HepG2 (cell line): ENCODE measurements around the gene FXN. TPM values are rescaled to one million over a fixed set of nuclear protein-coding genes. Genes with fewer than 3 reads are reported as not detected.
A peak's percentile ranks its signal among the peaks of the same experiment; 100 is the strongest.

ENCODE experiments used
- FOXO1 ChIP-seq: sonication (generic); formaldehyde crosslinking; IDR thresholded peaks from 2 replicates; pipeline ENCODE4 v1.4.0; 2020; ENCODE audit warnings: missing genetic modification reagents
- GRHL1 ChIP-seq: sonication (generic); formaldehyde crosslinking; conservative IDR thresholded peaks from 2 replicates; pipeline ENCODE4 v1.8.0; 2022; ENCODE audit warnings: missing genetic modification reagents
- HMGXB3 ChIP-seq: sonication (generic); formaldehyde crosslinking; IDR thresholded peaks from 2 replicates; pipeline ENCODE4 v1.4.0; 2020; ENCODE audit warnings: missing genetic modification reagents, borderline replicate concordance
- JARID2 ChIP-seq: sonication (generic); formaldehyde crosslinking; IDR thresholded peaks from 2 replicates; pipeline ENCODE4 v1.8.1; 2023; ENCODE audit warnings: missing genetic modification reagents, inconsistent platforms; ENCODE audit not compliant: insufficient replicate concordance
- KLF15 ChIP-seq: sonication (generic); formaldehyde crosslinking; IDR thresholded peaks from 2 replicates; pipeline ENCODE4 v1.8.1; 2023; ENCODE audit warnings: borderline replicate concordance, mild to moderate bottlenecking, inconsistent platforms, missing genetic modification reagents, mixed read lengths
- MATR3 ChIP-seq: sonication (generic); formaldehyde crosslinking; IDR thresholded peaks from 2 replicates; pipeline ENCODE4 v1.4.0; 2020; ENCODE audit warnings: missing genetic modification reagents
- MLLT10 ChIP-seq: sonication (generic); formaldehyde crosslinking; IDR thresholded peaks from 2 replicates; pipeline ENCODE4 v1.4.0; 2020; ENCODE audit warnings: missing genetic modification reagents
- SAP130 ChIP-seq: IDR thresholded peaks from 2 replicates; pipeline ENCODE4 v1.6.1; 2016; ENCODE audit warnings: low read depth
- ZFP36L1 ChIP-seq: sonication (generic); formaldehyde crosslinking; IDR thresholded peaks from 2 replicates; pipeline ENCODE4 v1.8.0; 2022; ENCODE audit warnings: mild to moderate bottlenecking, missing genetic modification reagents, moderate library complexity
- ZNF33A ChIP-seq: sonication (generic); formaldehyde crosslinking; IDR thresholded peaks from 2 replicates; pipeline ENCODE4 v1.5.1; 2020; ENCODE audit warnings: missing genetic modification reagents, mild to moderate bottlenecking, moderate library complexity, borderline replicate concordance
- ZNF432 ChIP-seq: sonication (generic); formaldehyde crosslinking; IDR thresholded peaks from 2 replicates; pipeline ENCODE4 v1.5.0; 2020; ENCODE audit warnings: missing genetic modification reagents, mild to moderate bottlenecking, borderline replicate concordance
- ZNF543 ChIP-seq: sonication (generic); formaldehyde crosslinking; IDR thresholded peaks from 2 replicates; pipeline ENCODE4 v1.4.0; 2020; ENCODE audit warnings: mild to moderate bottlenecking, missing genetic modification reagents
- ZNF768 ChIP-seq: sonication (generic); formaldehyde crosslinking; IDR thresholded peaks from 2 replicates; pipeline ENCODE4 v1.4.0; 2020; ENCODE audit warnings: missing genetic modification reagents
- ZNF775 ChIP-seq: sonication (generic); formaldehyde crosslinking; IDR thresholded peaks from 2 replicates; pipeline ENCODE4 v1.4.0; 2020; ENCODE audit warnings: missing genetic modification reagents, mild to moderate bottlenecking, moderate library complexity, borderline replicate concordance
- ZSCAN12 ChIP-seq: sonication (generic); formaldehyde crosslinking; IDR thresholded peaks from 2 replicates; pipeline ENCODE4 v1.9.0; 2021; ENCODE audit warnings: mild to moderate bottlenecking, missing genetic modification reagents
- polyA plus RNA-seq, 8 experiments: library from polyadenylated mRNA; depleted of rRNA in 3 of 8; stranded (reverse) in 7 of 8; unstranded in 1 of 8; fragments of >200 nt; fragmentation: Illumina TruSeq in 4 of 8; extraction: Trizol in 4 of 8; gene quantifications; 2 replicates each; pipeline versions ENCODE4 v1.2.1 to v1.2.3, GENCODE V29; 2011 to 2016; ENCODE audit warnings: low read depth in 4 of 8, missing spikeins in 1 of 8, mixed read lengths in 1 of 8; ENCODE audit not compliant: insufficient read depth in 1 of 8
- total RNA-seq, 5 experiments: library from RNA; depleted of rRNA; stranded (reverse); fragments of >200 nt; fragmentation: Illumina TruSeq; extraction: Trizol; gene quantifications; 2 replicates each; pipeline ENCODE4 v1.2.3, GENCODE V29; 2016; ENCODE audit warnings: low read depth in 1 of 5
- TF ChIP-seq, protein P1 (sequence below): fragments of 450-650 bp; IDR thresholded peaks from 2 replicates; pipeline ENCODE4 v1.6.1; 2016
- TF ChIP-seq, protein P2 (sequence below): sonication (generic); formaldehyde crosslinking; IDR thresholded peaks from 2 replicates; pipeline ENCODE4 v1.4.0; 2020; ENCODE audit warnings: mild to moderate bottlenecking, low read depth, missing genetic modification reagents

Gene FXN
- total and polyA plus RNA-seq, 2 of the 13 experiments (the other 11 are each of a cell fraction or from before 2014, with no cell fraction given) = 24.1 to 26.0 TPM

DNA sequence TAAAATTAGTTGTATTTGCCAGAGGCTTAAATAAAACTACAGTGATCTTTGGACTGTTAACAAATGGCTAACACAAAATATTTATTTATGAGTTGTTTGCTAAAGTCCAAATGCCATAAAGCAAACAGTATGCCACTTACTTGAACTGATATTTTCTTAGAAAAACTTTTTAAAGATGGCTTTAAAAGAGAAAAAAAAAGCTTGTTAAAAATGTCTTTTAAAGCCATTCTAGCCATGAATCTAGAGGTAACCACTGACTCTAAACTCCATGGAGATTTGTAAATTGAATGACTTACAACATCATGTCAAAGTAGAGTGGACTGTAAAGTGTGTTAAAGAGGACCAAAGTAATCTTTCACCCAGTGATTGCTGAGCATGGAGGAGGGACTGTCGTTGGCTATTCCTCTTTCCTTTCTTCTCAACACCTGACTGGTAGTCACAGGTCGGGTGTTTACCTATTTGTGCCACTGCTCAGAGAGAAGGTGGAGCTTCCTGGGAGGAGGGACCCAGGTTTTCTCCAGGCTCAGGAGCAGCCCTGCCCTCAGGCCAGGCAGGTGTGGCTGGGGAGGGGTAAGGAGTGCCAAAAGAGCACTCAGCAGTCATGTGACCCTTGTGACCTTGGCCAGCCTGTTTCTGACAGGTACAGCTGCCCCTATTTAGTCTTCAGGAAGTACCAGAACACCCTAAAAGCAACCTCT, 69.4 kb downstream of the FXN start (continued):
- TF ChIP-seq HMGXB3 (CRISPR knock-in tag) = no peak
- TF ChIP-seq ZNF775 (CRISPR knock-in tag) = no peak
- peak; percentile 61; the same call in 1 of the 2 replicates for TF ChIP-seq FOXO1 (CRISPR knock-in tag)
- no peak for TF ChIP-seq MATR3 (CRISPR knock-in tag)
- TF ChIP-seq ZNF543 (CRISPR knock-in tag) = no peak
- no peak for TF ChIP-seq GRHL1 (CRISPR knock-in tag)
- TF ChIP-seq, protein P1, sequence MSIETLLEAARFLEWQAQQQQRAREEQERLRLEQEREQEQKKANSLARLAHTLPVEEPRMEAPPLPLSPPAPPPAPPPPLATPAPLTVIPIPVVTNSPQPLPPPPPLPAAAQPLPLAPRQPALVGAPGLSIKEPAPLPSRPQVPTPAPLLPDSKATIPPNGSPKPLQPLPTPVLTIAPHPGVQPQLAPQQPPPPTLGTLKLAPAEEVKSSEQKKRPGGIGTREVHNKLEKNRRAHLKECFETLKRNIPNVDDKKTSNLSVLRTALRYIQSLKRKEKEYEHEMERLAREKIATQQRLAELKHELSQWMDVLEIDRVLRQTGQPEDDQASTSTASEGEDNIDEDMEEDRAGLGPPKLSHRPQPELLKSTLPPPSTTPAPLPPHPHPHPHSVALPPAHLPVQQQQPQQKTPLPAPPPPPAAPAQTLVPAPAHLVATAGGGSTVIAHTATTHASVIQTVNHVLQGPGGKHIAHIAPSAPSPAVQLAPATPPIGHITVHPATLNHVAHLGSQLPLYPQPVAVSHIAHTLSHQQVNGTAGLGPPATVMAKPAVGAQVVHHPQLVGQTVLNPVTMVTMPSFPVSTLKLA = no peak
- no peak for TF ChIP-seq ZNF33A (CRISPR knock-in tag)
- TF ChIP-seq ZNF768 (CRISPR knock-in tag) = no peak
- TF ChIP-seq KLF15 (CRISPR knock-in tag) = no peak
- TF ChIP-seq JARID2 = peak; percentile 21
- no peak for TF ChIP-seq ZFP36L1 (CRISPR knock-in tag)
- no peak for TF ChIP-seq ZSCAN12 (CRISPR knock-in tag)
- no peak for TF ChIP-seq ZNF432 (CRISPR knock-in tag)
- TF ChIP-seq SAP130 (CRISPR knock-in tag) = peak; percentile 77
- TF ChIP-seq, protein P2, sequence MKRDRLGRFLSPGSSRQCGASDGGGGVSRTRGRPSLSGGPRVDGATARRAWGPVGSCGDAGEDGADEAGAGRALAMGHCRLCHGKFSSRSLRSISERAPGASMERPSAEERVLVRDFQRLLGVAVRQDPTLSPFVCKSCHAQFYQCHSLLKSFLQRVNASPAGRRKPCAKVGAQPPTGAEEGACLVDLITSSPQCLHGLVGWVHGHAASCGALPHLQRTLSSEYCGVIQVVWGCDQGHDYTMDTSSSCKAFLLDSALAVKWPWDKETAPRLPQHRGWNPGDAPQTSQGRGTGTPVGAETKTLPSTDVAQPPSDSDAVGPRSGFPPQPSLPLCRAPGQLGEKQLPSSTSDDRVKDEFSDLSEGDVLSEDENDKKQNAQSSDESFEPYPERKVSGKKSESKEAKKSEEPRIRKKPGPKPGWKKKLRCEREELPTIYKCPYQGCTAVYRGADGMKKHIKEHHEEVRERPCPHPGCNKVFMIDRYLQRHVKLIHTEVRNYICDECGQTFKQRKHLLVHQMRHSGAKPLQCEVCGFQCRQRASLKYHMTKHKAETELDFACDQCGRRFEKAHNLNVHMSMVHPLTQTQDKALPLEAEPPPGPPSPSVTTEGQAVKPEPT (CRISPR knock-in tag) = no peak
- no peak for TF ChIP-seq MLLT10 (CRISPR knock-in tag)
